Measurements from ENCODE around the gene RDH16.

The RDH16 gene, protein sequence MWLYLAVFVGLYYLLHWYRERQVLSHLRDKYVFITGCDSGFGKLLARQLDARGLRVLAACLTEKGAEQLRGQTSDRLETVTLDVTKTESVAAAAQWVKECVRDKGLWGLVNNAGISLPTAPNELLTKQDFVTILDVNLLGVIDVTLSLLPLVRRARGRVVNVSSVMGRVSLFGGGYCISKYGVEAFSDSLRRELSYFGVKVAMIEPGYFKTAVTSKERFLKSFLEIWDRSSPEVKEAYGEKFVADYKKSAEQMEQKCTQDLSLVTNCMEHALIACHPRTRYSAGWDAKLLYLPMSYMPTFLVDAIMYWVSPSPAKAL

GRCh38 chr12:56957229-56958052 is at the start of gene RDH16:
Gene RDH16 (minus strand): TSS chr12:56957608. CDS start chr12:56957462, 146 bp downstream.
- no peak for DNase-seq

DNA sequence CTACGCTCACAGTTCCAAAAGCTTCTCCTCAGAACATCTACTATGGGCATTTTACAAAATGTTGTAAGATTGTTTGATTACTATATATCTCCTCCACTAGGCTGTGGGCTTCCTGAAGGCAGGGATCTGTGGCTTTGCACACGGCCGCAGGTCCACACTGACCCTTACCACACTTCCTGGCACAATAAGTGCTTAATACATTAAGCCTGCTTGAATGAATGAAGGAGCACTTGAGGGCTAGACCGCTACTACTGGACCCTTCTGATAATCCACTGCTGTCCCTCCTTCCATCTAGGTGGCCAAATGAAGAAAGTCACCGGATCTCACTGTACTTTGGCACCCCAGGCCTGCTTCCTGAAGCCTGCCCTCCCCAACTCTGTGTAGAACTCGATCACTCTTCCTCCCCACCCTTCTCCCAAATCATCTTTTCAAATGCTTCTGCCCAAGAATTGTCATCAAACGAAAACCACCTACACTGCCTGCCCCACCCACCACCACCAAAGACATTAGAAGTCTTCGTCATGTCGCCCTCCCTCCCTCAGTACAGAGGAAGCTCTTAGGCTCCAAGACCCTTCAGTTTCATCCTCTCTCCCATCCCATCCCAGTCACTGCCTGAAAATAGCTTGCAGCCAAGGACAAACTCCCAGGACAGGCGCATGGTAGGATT is 49.5 kb upstream of the RDH16 start:
- DNase-seq, result peak in 1 of 2 donors; percentile 23

DNA sequence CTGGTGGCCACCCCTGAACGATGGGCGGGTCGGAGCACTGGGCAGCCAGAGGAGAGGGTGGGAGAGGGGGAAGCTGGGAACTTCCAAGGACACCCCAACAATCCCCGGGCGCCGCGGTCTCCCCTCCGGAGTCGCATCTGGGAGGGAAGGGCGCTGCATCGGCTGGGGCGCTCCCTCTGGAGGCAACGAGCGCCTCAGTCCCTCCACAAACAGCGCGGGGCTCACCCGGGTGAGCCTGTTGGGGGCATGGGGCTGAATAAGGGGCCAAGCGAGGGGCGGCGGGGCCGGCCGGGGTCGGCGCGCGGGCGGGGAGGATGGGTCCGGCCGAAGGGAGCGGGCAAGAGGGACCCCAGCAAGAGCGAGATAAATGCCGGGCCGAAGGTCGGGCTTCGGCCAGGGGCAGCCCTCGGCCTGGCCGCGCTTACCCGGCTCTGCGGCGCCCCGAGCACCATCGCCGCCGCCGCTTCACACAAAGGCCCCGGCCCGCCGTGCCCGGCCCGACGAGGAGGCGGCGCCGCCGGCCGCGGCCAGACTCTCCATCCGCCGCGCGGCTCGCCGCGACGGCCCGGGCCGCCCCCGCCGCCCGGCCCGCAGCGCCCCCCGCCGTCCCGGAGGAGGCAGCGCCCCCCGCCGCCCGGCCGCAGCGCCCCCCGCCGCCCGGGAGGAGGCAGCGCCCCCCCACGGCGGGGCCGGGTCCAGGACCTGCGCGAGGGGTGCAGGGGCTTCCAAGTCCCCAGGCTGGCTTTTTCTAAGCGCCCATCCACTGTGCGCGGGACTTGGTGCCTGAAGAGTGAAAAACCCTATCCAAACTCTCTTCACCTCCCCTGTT is 48.8 kb upstream of the RDH16 start, which contains the start of gene ZBTB39:
Gene ZBTB39, minus strand, starts transcription at position 567 of the 829 bp plus-strand sequence. CDS start 1,629 bp downstream, outside the sequence.
- DNase-seq, result peak; percentile 57 to 69

GRCh38 chr12:57004651-57005050 is 47.2 kb upstream of the RDH16 start:
- no peak for DNase-seq

- no peak for DNase-seq
Measured at GRCh38 chr12:57003395-57003794, 46.0 kb upstream of the RDH16 start.

- peak; percentile 71 to 77 for DNase-seq
Measured at GRCh38 chr12:57001448-57001906, 44.1 kb upstream of the RDH16 start.

- no peak for DNase-seq
Measured at GRCh38 chr12:57000393-57000792, 43.0 kb upstream of the RDH16 start.

- DNase-seq, result no peak
Measured at GRCh38 chr12:56999456-56999855, 42.0 kb upstream of the RDH16 start.

- DNase-seq, result no peak
Measured at GRCh38 chr12:56998981-56999380, 41.6 kb upstream of the RDH16 start.

GRCh38 chr12:56998316-56998715 is 40.9 kb upstream of the RDH16 start:
- no peak for DNase-seq

- DNase-seq, result no peak
Measured at GRCh38 chr12:56996793-56997545, 39.6 kb upstream of the RDH16 start.

DNA sequence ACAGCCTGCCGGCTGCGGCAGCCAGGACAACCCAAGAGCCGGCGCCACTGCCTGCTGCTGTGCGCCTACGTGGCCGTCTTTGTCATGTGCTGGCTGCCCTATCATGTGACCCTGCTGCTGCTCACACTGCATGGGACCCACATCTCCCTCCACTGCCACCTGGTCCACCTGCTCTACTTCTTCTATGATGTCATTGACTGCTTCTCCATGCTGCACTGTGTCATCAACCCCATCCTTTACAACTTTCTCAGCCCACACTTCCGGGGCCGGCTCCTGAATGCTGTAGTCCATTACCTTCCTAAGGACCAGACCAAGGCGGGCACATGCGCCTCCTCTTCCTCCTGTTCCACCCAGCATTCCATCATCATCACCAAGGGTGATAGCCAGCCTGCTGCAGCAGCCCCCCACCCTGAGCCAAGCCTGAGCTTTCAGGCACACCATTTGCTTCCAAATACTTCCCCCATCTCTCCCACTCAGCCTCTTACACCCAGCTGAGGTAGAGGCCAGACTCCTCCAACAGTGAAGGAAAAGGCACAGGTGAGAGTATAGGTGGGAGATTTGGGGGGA is 38.6 kb upstream of the RDH16 start:
- no peak for DNase-seq

DNA sequence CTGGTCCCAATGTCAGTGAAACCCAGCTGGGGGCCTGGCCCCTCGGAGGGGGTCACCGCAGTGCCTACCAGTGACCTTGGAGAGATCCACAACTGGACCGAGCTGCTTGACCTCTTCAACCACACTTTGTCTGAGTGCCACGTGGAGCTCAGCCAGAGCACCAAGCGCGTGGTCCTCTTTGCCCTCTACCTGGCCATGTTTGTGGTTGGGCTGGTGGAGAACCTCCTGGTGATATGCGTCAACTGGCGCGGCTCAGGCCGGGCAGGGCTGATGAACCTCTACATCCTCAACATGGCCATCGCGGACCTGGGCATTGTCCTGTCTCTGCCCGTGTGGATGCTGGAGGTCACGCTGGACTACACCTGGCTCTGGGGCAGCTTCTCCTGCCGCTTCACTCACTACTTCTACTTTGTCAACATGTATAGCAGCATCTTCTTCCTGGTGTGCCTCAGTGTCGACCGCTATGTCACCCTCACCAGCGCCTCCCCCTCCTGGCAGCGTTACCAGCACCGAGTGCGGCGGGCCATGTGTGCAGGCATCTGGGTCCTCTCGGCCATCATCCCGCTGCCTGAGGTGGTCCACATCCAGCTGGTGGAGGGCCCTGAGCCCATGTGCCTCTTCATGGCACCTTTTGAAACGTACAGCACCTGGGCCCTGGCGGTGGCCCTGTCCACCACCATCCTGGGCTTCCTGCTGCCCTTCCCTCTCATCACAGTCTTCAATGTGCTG is 38.0 kb upstream of the RDH16 start:
- no peak for DNase-seq

GRCh38 chr12:56994231-56994746 is 36.9 kb upstream of the RDH16 start:
- DNase-seq, result no peak

DNA sequence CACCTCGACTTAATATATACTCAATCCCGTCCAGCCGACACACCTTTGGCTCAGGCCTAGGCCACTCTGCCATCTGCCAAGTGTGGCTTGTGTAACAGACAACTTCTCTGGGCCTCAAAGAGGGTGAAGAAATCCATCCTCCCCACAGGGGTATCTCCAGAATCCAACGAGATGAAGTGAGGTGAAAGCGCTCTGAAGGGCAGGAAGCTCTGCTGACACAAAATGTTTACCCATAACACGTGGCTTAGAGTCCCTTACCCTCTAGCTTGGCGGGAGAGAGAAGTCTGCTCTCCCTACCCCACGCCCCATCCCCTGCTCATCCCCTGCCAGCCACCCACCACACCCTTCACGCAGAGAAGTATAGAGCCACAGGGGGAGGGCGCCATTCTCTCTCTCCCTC is 35.9 kb upstream of the RDH16 start:
- DNase-seq, result no peak

- no peak for DNase-seq
Measured at GRCh38 chr12:56991319-56992246, 34.2 kb upstream of the RDH16 start.

DNA sequence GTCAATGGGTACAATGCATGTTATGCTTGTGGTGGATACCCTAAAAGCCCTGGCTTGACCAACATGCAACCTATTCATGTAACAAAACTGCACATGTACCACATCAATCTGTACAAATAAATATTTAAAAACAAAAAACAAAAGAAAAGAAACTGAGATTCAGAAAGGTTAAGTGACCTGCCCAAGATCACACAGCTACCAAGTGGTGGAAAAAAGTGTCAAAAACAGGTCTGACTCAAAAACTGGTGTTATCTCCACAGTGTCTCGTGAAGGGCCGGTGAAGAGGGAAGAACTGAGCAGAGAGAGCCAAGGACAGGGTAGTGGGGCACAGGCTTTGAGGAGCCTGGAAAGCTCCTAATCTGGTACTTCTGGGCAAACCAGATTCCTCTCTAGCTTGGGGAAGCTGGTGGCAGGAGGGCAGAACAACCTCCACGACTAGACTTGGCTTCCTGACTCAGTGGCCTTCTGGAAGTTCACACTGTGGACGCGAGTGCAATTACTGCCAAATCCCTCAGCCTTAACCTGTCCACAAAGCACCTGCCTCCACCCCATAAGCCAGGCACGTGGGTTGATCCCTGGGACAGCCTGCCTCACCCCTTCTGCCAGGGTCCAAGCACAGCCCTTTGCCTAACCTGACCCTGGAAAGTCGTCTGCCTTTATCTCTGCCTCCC is 33.4 kb upstream of the RDH16 start:
- DNase-seq, result no peak

GRCh38 chr12:56989861-56990610 is 32.6 kb upstream of the RDH16 start:
- no peak for DNase-seq

Measured in CD4-positive, alpha-beta T cell treated with Interleukin-4 for 1 hour (primary cell).